GM19467 (cell line): ENCODE data around the gene BACH1.
A peak's percentile ranks its signal among the peaks of the same experiment; 100 is the strongest.

Experiments
- ATAC-seq: cut with Tn5 transposase; IDR thresholded peaks from one replicate; pipeline ENCODE4 v1.9.1; 2021; ENCODE audit warnings: mild to moderate bottlenecking, moderate library complexity; ENCODE audit not compliant: unreplicated experiment

BACH1 gene

DNA sequence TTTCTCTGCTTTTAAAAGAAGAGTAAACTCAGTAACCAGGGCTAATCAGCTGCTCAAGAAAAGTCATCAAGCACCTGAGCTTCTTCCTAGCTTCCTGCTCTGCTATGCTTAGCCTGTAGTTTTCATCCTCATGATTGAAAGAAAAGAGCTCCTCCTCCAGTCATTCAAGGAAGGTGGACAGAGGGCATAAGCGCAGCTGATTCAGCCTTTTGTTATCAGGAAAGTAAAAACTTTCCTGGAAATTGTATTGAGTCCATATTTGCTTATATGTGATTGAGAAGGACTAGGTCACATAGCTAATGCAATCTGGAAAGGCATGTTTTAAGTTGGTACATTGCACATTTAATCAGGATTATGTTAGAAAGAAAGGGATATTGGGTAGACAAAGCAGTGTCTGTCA lies 8.5 kb upstream of the BACH1 start:
- ATAC-seq = no peak

DNA sequence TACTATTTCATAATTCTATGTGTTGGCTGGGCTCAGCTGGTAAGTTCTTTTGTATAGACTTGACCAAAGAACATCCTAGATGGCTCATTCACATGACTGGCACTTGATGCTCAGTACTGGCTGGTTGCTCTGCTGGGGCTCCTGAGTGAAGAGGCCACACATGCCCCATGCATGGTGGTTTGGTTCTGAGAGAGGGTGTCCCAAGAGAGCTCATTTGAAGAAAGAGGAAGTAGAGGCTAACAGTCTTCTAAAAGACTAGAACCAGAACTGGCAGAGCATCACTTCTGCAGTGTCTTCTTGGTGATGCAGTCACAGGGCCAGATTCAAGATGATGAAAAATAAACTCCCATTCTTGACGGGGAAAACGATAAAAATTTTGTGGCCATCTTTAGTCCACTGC lies 5.2 kb upstream of the BACH1 start:
- peak; percentile 79 for ATAC-seq

DNA sequence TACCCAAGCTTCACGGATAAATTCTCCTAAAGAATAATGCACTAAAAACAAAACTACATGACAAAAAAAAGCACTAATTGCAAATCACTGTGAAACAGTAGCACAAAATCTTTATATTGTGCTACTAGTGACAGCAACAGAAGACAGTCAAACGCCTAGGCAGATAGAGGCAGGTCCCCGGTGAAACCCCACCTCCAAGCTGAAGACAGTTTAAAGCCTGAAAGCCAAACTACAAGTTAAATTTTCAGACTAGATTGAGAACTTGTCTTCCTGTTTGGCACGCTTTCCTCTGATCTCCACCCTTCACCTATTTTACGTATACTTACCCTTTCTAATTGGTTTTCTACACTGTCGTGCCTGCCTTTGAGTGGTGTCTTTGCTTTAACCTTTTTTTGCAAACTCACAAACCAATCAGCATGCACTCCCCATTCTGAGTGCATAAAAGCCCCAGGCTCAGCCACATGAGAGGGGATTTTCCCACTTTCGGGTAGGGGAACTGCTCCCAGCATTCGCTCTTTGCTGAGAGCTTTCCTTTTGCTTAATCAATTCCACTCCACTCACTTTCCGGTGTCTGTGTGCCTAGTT lies 3.6 kb upstream of the BACH1 start:
- ATAC-seq = no peak

DNA sequence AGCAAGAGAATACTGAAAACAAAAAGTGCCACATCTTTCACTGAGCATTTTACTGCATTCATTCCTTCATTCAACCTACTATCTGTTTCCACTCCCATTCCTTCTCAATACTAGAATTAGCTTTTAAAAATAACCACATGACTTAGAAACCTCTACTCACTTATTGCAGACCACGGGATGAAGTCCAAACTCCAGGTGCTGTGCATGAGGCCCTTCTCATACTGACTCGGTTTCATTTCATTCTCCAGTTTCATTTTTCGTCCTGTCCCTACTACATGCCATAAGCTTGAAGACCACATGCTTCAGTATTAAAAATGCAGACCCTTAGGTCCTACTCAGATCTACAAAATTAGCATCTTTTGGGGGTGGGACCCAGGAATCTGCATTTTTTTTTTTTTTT lies 2.3 kb upstream of the BACH1 start:
- no peak for ATAC-seq

DNA sequence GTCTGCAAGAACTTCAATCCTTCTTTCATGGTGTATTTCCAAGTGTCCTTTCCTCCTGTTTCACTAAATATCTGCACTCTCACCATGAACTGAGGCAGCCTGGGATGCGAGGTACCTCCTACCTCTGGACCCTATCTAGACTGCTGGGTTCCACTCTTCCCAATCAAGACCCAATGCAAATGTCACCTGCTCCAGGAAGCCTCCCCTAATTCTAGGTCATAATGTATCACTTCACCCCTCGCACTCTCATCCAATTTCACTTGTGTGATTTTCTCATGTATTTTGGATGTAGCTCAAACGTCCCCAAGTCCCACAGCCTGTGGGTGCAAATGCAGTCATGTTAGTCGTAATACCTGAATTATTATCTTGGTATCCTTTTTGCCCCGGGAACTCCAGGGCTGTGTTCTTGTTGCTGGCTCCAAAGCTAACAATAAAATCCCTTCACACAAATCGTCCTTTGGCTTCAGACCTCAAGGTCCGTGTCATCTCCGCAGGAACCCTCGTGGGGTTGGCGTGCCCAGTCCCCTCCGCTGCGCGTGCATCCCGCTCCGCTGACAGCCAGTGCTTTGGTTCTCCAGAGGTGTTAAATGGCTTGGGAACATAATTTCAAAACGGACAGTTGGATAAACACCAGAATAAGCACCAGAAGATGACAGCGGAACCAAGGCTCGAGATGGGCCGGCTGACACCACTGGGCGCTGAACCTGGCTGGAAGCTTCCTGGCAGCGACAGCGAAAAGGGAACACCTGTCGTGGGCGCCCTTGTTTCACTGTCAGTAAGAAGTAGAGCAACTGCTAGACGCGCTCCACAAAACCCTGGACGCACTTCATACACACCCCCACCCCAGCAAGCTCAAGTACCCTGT lies 1.0 kb upstream of the BACH1 start:
- no peak for ATAC-seq

DNA sequence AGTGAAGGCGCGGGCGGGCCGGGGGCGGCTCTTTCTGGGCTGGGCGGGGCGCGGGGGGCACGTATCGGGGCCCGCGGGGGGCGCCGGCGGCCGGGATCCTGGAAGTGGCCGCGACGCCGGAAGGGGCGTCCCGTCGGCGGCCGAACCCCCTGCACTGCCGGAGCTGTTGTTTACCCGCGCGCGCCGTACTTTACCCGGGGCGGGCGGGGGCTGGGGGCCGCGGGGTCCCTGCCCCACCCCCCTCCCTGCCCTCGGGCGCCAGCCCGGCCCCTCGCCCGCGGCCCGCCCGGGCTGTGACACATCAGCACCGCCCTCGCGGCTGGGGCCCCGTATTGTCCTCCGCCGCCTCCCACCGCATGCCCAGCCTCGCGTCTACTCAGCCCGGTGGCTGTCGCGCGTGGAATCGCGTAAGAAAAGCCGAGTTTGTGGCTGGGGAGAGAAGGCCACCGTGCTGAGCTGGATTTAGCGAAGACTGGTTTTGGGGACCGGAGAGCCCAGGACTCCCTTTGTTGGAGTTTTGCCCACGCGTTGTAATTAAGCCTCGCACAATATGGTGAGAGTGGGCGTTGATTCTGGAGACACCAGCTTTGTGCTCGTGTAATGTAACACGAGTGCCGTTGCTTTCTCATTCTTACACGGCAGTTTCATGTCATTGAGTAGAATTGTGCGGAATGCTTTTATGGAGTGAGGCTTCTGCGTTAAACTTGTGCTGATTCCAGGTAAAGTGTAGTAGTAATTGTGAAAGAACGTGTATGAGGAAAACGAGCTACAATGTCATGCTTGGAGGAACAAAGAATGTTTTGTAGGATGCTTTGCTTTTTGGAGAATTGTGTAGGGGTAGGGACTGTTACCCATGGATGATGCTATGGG lies 559 bp downstream of the BACH1 start:
- ATAC-seq = peak; percentile 14

DNA sequence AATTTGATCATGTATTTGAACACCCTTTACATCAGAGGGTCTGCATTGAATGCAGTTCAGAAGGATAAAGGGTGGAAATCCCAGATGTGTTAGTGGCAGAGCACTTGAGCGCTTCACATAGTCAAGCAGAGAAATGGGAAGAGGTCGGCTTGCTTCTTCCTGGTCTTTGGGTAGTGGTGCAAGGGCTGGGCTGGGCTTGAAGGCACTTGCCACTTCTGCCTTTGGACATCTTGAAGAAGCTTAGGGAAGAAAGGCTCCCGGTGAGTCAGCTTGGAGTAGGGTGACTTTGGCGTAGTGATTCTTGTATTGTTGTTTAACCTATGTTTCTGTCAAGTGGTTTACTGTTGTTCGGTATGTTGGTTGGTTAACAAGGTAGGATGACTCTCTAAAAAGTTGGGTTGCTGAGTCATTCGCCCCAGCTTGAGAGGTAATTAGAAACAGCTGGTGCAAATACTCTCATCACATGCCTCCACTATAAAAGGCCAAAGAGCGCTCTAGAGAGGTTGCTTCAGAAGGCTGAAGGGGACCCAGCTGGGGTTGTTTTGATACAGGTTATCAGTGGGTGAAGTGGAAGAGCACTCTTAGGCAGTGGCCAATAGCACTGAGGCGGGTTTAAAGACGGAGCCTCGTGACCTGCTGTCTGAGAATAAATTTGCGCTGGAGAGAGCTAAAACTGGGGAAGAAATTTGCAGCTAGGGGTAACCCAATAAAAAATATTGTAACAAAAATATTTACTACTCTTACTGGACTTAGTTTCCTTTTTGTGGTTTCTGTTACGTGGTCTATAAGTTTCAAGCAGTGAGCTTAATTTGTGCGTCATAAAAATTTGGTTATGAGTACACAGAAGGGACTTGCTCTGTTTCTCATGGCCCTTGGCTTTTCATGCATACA lies 1.4 kb downstream of the BACH1 start:
- ATAC-seq = peak; percentile 71

DNA sequence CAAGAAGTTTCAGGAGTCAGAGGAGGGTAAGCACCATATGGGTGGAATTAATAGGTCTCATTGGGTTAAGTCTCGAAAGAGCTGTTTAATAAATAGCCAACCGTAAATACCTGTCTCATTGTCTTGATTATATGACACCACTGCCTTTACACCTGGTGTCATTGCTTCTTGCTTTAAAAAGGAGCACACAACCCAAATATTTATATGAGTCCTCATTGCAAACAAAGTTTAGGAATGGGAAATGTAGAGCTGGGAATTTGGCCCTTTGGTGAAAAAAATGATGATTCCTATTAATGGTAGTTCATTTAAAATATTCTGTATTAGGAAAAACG lies 2.1 kb downstream of the BACH1 start:
- no peak for ATAC-seq

DNA sequence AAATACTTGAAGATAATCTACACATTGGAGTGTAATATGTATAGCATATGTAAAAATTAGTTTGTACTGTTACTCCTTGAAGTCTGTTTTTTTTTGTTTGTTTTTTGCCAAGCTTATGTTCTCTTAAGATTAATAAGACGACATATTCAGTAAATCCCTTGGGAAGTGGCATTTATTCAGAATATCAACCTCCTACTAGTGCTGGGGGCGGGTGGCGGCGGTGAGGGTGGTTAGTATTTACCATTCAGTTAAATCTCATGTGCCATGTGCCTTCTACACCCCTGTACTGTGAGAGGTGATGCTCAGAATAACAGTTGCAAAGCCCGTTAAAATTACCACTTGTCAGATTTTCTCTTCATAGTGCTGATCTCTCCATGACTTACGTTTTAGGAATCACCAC lies 3.0 kb downstream of the BACH1 start:
- no peak for ATAC-seq

DNA sequence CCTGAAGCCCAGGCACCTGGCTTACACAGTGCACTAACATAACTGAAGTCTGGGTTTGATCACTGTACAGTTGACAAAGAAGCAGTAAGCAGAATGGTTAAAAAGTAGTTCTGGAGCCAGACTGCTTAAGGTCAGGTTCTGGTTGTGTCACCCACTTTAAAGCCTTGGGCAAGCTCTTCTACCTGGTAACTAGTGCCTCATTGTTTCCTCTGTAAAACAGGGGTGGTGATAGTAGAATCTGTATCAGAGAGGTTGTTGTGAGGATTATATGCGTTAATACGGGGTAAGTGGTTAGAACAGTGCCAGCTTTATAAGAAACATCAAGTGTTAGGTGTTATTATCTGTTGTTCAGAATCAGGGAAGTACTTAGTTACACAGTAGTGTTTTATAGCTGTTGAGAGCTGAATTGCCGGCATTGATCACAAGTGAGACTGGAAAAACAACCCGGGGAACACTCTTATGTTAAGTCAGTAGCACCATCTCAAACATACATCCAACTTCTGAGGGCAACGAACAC lies 3.7 kb downstream of the BACH1 start:
- ATAC-seq = no peak

DNA sequence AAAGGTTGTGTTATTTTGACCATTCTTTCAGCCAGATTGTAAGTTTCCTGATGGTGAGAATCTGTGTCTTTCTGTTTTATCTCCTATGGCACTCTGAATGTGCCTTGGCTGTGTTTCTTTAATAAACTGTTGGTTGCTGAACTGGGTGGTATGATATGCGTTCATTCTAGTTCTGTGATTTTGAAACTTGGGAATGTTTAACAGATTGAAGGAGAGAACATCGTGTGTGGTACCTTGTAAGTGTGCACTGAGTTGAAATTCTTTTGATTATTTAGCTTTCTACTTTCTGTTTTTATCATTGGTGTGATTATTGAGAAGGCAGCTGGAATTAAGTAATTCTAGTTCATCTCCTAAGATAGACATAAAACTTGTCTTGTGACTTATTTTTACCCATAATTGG lies 4.6 kb downstream of the BACH1 start:
- ATAC-seq = no peak

DNA sequence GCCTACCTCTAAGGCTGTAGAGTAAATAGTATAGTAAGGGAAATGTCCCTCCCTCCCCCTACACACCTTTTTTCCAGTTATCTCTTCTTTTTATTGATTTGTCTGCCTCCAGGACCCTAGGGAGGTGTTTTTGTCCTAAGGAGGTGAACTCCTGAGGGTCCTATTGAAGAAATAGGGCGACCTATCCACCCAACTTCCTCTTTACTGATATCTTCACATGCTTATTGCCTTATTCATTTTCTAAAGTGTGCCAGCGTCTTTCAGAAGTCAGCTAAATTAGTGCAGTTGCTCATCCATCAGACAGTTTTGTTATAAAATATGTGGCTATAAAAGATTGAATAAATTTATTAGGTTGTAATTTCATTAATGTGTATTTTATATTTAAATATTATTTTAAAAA lies 5.9 kb downstream of the BACH1 start:
- ATAC-seq = no peak

DNA sequence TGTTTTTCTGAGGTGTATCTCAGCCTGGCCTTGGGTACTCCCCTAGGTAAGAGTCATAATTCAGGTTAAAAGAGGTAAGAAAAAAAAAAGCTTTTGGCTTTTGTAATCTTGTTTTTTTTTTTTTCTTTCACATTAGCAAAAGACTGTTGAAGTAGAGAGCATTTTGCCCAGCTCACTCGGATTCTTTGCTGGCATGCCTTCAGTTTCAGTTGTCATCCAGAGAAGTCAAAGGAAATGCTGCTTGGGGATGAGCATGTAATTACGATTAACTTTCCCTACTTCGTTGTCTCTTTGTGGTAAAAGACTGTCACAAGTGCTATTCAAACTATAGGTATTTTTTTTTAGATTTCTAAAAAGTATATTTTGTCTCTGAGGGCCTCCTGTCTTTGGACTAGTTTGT lies 6.3 kb downstream of the BACH1 start:
- no peak for ATAC-seq

DNA sequence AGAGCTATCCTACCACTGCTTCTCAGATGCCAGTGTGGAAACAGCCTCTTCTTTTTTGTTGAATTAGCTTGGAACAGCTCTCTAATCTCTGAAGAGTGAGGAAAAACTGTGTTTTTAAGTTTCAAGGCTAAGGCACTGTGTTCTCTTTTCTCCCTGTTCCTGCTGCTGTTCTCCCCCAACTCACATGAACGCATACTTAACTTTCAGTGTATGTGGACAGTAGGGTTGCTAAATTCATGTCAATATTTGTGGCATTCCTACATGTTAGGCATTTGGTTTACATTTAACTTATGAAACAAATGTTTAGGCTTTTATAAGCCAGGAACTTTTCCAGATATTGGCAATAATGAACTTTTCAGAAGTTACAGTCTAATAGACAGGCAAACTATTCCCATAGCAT lies 6.8 kb downstream of the BACH1 start:
- no peak for ATAC-seq

DNA sequence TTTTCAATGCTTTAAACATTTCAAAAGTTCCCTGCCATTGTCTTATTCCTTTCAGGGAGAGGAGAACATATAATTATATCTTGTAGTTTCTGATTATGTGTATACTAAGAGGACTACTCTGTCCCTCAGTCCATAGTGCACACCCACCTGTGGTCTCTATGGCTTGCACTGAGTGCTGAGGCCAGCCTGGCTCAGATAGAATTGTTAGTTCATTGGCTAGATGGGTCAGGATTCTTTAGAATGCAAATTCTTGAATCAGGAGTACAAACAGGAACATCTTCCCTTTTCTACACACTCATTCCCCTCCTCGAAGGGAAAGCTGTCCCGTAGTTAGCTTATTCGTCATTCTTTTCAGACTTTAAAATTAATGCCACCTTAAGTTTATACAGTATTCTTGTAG lies 8.2 kb downstream of the BACH1 start:
- no peak for ATAC-seq

DNA sequence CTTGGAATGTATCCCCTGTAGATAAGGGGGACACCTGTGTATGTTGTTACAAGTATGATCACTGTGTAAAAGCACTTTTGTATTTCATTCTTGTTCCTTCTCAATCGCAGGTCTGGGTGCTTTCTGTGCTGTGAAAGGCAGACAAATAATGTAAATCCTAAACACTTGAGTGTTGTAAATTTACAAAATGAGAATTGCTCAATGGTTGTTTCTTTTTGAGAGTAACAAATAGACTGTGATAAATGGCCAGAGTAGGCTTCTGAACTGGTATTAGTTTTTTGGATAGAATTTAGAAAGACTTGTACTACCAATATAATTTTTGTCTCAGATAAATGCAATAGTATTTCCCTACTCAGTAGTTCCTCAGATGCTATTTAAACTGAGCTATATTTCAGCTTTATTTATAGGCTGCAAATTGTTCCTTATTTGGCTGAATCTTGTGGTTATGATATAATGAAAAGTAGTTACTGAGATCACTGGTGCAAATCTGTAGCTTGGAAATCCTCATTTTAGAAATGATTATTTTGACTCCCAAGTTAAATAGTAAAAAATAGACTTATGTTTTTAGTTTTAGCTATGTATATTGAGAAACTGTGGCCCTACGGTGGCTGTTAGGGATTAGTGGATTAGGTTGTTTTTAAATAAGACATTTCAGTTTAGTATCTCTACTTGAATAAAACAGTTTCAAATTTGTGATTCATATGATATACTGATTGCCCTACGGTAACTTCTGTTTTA lies 9.2 kb downstream of the BACH1 start:
- ATAC-seq = no peak

DNA sequence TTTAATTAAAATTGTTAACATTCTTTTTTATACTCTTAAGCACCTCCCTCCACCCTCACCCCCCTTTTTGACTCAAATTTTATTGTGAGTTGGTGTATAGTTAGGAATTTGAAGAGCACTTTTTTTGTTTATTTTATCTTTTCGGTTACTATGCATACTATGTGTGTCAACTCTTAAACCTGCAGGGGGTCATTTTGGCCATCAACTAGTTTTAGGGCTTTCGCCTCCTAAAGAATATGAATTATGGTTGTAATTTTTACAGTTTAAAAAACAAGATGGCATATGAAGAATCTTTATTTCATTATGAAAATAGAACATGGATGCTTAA lies 9.7 kb downstream of the BACH1 start:
- no peak for ATAC-seq

DNA sequence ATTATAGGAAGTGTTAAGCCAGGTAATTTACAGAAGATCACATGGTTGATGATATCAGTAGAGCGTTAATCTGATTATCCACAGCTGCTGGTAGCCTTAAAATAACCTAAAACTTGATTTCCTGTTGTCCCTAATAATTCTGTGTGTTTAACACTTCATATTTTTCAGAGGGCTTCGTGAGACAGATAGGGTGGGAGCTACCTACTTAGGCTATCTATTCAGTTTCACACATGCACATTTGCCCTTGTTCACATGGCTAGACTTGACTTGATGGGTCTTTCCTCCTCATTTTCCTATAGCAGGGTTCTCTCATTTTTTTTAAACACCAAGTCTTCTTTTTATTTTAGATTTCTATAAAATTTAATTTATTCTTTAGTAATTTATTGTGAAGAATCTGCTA lies 11.0 kb downstream of the BACH1 start:
- no peak for ATAC-seq

DNA sequence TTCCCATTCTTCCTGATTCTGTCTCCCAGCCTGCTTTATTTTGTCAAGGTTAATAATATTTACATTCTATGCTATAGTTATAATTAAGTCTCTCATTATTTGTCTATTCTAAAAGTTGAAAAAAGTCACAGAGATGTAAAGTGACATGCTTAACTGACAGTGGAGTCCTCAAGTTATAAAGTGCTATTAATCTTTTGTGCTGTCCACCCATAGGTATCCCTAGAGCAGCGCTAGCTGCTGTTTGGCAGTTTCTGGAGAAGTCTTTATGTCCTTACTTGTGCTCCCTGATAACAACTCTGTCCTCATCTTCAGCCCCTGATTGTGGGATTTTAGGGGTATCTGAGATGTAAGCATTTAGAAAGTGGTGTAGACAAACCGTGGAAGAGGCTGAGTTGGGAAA lies 13.1 kb downstream of the BACH1 start:
- no peak for ATAC-seq

DNA sequence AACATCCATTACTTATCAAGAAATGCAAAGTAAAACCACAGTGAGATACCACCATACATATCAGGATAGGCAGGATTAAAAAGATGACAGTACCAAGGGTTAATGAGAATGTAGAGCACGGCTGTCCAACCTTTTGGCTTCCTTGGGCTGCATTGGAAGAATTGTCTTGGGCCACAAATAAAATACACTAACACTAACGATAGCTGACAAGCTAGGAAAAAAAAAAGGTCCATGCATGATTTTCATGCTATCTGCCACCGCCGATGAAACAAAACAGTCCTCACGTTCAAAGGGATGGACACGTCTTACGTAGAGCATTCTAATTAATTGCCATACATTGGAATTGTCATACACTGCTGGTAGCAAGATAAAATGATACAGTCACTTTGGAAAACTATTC lies 14.3 kb downstream of the BACH1 start:
- no peak for ATAC-seq
